Panc1 (cell line): ENCODE measurements around the gene SORD.

ENCODE experiments used
- CTCF ChIP-seq: fragments of 450-650 bp; IDR thresholded peaks from 2 replicates; pipeline ENCODE4 v1.5.1; 2017; ENCODE audit warnings: mild to moderate bottlenecking
- POLR2AphosphoS5 ChIP-seq: IDR thresholded peaks from 2 replicates; pipeline ENCODE4 v1.6.1; 2012; ENCODE audit warnings: mild to moderate bottlenecking, low read depth, low read length, moderate library complexity

GRCh38 chr15:45106002-45106790 lies 83.2 kb downstream of the SORD start:
- no peak for TF ChIP-seq POLR2AphosphoS5
- TF ChIP-seq CTCF: no peak
